ENCODE measurements around the gene MPPED1.

MPPED1 gene

GRCh38 chr22:43476751-43477725, 65.2 kb downstream of the MPPED1 start:
- no peak for DNase-seq (ENCODE audit: low spot score)

GRCh38 chr22:43477966-43478365, 66.2 kb downstream of the MPPED1 start:
- no peak for DNase-seq (ENCODE audit: low spot score)

- no peak for DNase-seq (ENCODE audit: low spot score)
These were observed 66.9 kb downstream of the MPPED1 start for GRCh38 chr22:43478621-43479300.

GRCh38 chr22:43479301-43479950, 67.6 kb downstream of the MPPED1 start:
- no peak for DNase-seq (ENCODE audit: low spot score)

GRCh38 chr22:43479962-43480361, 68.1 kb downstream of the MPPED1 start:
- DNase-seq (ENCODE audit: low spot score), result no peak

GRCh38 chr22:43481568-43482317, 69.9 kb downstream of the MPPED1 start:
- DNase-seq (ENCODE audit: low spot score), result no peak

- no peak for DNase-seq (ENCODE audit: low spot score)
These were observed 70.5 kb downstream of the MPPED1 start for GRCh38 chr22:43482318-43482625.

- no peak for DNase-seq (ENCODE audit: low spot score)
These were observed 71.5 kb downstream of the MPPED1 start for GRCh38 chr22:43483266-43483665.

- no peak for DNase-seq (ENCODE audit: low spot score)
These were observed 71.9 kb downstream of the MPPED1 start for GRCh38 chr22:43483669-43484068.

GRCh38 chr22:43484227-43484626, 72.4 kb downstream of the MPPED1 start:
- DNase-seq (ENCODE audit: low spot score), result no peak

GRCh38 chr22:43485502-43486089, 73.8 kb downstream of the MPPED1 start:
- no peak for DNase-seq (ENCODE audit: low spot score)

- DNase-seq (ENCODE audit: low spot score), result no peak
These were observed 75.7 kb downstream of the MPPED1 start for GRCh38 chr22:43487311-43488030.

- no peak for DNase-seq (ENCODE audit: low spot score)
These were observed 76.4 kb downstream of the MPPED1 start for GRCh38 chr22:43488031-43488866.

GRCh38 chr22:43488937-43489336, 77.1 kb downstream of the MPPED1 start:
- DNase-seq (ENCODE audit: low spot score), result no peak

GRCh38 chr22:43490311-43490710, 78.5 kb downstream of the MPPED1 start:
- DNase-seq (ENCODE audit: low spot score), result no peak

GRCh38 chr22:43491177-43491576, 79.4 kb downstream of the MPPED1 start:
- DNase-seq (ENCODE audit: low spot score), result no peak

- DNase-seq (ENCODE audit: low spot score), result no peak
These were observed 79.9 kb downstream of the MPPED1 start for GRCh38 chr22:43491737-43492136.

- no peak for DNase-seq (ENCODE audit: low spot score)
These were observed 81.5 kb downstream of the MPPED1 start for GRCh38 chr22:43493297-43493696.

GRCh38 chr22:43497956-43498855, 86.4 kb downstream of the MPPED1 start:
- DNase-seq (ENCODE audit: low spot score), result no peak
